Measurements from ENCODE around the gene STYX.

Gene STYX

GRCh38 chr14:52790011-52790755, 60.2 kb downstream of the STYX start:
- DNase-seq (ENCODE audit: low read depth) = no peak

GRCh38 chr14:52790756-52791222, 60.8 kb downstream of the STYX start:
- no peak for DNase-seq (ENCODE audit: low read depth)

- DNase-seq (ENCODE audit: low read depth) = peak; percentile 78
These were observed 61.5 kb downstream of the STYX start, which contains the start of gene GNPNAT1 for GRCh38 chr14:52791223-52792096. Gene GNPNAT1 (minus strand): TSS chr14:52791607. CDS start chr14:52784650, 6,957 bp downstream.

- DNase-seq (ENCODE audit: low read depth) = no peak
These were observed 62.1 kb downstream of the STYX start for GRCh38 chr14:52792097-52792415.

- no peak for DNase-seq (ENCODE audit: low read depth)
These were observed 63.1 kb downstream of the STYX start for GRCh38 chr14:52793061-52793460.

- no peak for DNase-seq (ENCODE audit: low read depth)
These were observed 67.7 kb downstream of the STYX start for GRCh38 chr14:52797653-52798052.

GRCh38 chr14:52798826-52799225, 68.9 kb downstream of the STYX start:
- DNase-seq (ENCODE audit: low read depth) = no peak

- DNase-seq (ENCODE audit: low read depth) = no peak
These were observed 71.2 kb downstream of the STYX start for GRCh38 chr14:52801014-52801712.

- no peak for DNase-seq (ENCODE audit: low read depth)
These were observed 72.6 kb downstream of the STYX start for GRCh38 chr14:52802597-52802996.

- no peak for DNase-seq (ENCODE audit: low read depth)
These were observed 76.1 kb downstream of the STYX start for GRCh38 chr14:52806115-52806514.

GRCh38 chr14:52808101-52808500, 78.1 kb downstream of the STYX start:
- no peak for DNase-seq (ENCODE audit: low read depth)

GRCh38 chr14:52821805-52822250, 91.9 kb downstream of the STYX start:
- DNase-seq (ENCODE audit: low read depth) = no peak

GRCh38 chr14:52824462-52824861, 94.5 kb downstream of the STYX start:
- DNase-seq (ENCODE audit: low read depth) = no peak

Measured in activated gamma-delta T cell treated with anti-CD3 and anti-CD28 coated beads, Interleukin-2, amount 50 U/mL, for 16 hours (primary cell).